Spinal cord (tissue), 10 donors: Measurements from ENCODE around the gene SHISA4. TPM values are rescaled to one million over a fixed set of nuclear protein-coding genes. Genes with fewer than 3 reads are reported as not detected.

ENCODE experiments used
- DNase-seq, 6 donors: peaks; one replicate each; pipeline versions ENCODE4 v3.0.0 to v3.0.0-alpha.2; 2013 to 2015; ENCODE audit warnings: low spot score in 6 of 6, low read depth in 4 of 6
- H3K27ac ChIP-seq: one replicate; pipeline ENCODE4 v1.5.1; 2013; ENCODE audit warnings: low read depth, low read length, control low read depth
- H3K27me3 ChIP-seq: one replicate; pipeline ENCODE4 v1.6.1; 2013; ENCODE audit warnings: low read length; ENCODE audit not compliant: control insufficient read depth, insufficient read depth
- H3K36me3 ChIP-seq: one replicate; pipeline ENCODE4 v1.6.1; 2013; ENCODE audit warnings: low read length; ENCODE audit not compliant: control insufficient read depth, insufficient read depth
- H3K4me1 ChIP-seq: one replicate; pipeline ENCODE4 v1.6.1; 2013; ENCODE audit warnings: low read length; ENCODE audit not compliant: control insufficient read depth, insufficient read depth
- H3K4me3 ChIP-seq: one replicate; pipeline ENCODE4 v1.5.1; 2013; ENCODE audit warnings: low read depth, low read length, control low read depth
- H3K9me3 ChIP-seq: one replicate; pipeline ENCODE4 v1.6.1; 2013; ENCODE audit warnings: low read length; ENCODE audit not compliant: control insufficient read depth, insufficient read depth
- WGBS: methylation state at CpG from one replicate; pipeline ENCODE4 v1.1.5; 2013; ENCODE audit warnings: missing lambda C conversion rate; ENCODE audit not compliant: insufficient coverage; 5-methylcytosine and 5-hydroxymethylcytosine counted together
- polyA plus RNA-seq, 2 donors: library from polyadenylated mRNA; unstranded; fragments of 120-200 nt; gene quantifications; one replicate each; pipeline ENCODE4 v1.2.1, GENCODE V29; 2013; ENCODE audit not compliant: insufficient read length in 2 of 2
- total RNA-seq, 2 donors: library from RNA; depleted of rRNA in 1 of 2; stranded (reverse); fragments of 120-200 nt in 1 of 2; fragments of >200 nt in 1 of 2; gene quantifications; one replicate each; pipeline versions ENCODE4 v1.2.3 to v1.2.4, GENCODE V29; 2013 to 2014
- donor health status: healthy.

SHISA4 gene
- total and polyA plus RNA-seq, 4 donors = 53.2 to 198 (median 128) TPM

- no peak for DNase-seq
- WGBS = 87% methylated on average over 3 of the region's 5 CpGs
- Histone ChIP-seq H3K36me3 (peaks cover 3% of the 10 kb centered on the region), H3K4me3 (no peak overlapping the region), H3K9me3 (no peaks in the 10 kb centered on the region), H3K4me1 (peaks cover 12% of the 10 kb centered on the region), H3K27ac (no peak overlapping the region), H3K27me3 (no peaks in the 10 kb centered on the region)
These were observed 14.4 kb downstream of the SHISA4 start for GRCh38 chr1:201903135-201903534.

GRCh38 chr1:201904579-201904978, 15.9 kb downstream of the SHISA4 start:
- no peaks in the 10 kb centered on the region for H3K27me3 ChIP-seq
- WGBS = 11% methylated on average over 3 of the region's 6 CpGs
- H3K36me3 ChIP-seq = peaks cover 2% of the 10 kb centered on the region
- no peak overlapping the region for H3K4me3 ChIP-seq
- DNase-seq = no peak
- H3K27ac ChIP-seq = no peak overlapping the region
- no peaks in the 10 kb centered on the region for H3K9me3 ChIP-seq
- peaks cover 12% of the 10 kb centered on the region for H3K4me1 ChIP-seq

GRCh38 chr1:201905234-201905890, 16.7 kb downstream of the SHISA4 start:
- WGBS = 90% methylated on average over 2 of the region's 6 CpGs

GRCh38 chr1:201906336-201906735, 17.6 kb downstream of the SHISA4 start:
- no peaks in the 10 kb centered on the region for H3K27me3 ChIP-seq
- H3K36me3 ChIP-seq = no peaks in the 10 kb centered on the region
- H3K4me1 ChIP-seq = peaks cover 8% of the 10 kb centered on the region
- H3K9me3 ChIP-seq = no peaks in the 10 kb centered on the region
- H3K27ac ChIP-seq = no peak overlapping the region
- DNase-seq = no peak
- H3K4me3 ChIP-seq = no peak overlapping the region
- WGBS = 76% methylated on average over 2 of the region's 3 CpGs

More at GRCh38 chr1:201905234-201905890, 16.7 kb downstream of the SHISA4 start:
- peaks cover 10% of the 10 kb centered on the region for H3K4me1 ChIP-seq
- no peak overlapping the region for H3K27ac ChIP-seq
- no peaks in the 10 kb centered on the region for H3K9me3 ChIP-seq
- no peak overlapping the region for H3K4me3 ChIP-seq
- no peaks in the 10 kb centered on the region for H3K36me3 ChIP-seq
- no peaks in the 10 kb centered on the region for H3K27me3 ChIP-seq
- DNase-seq = no peak

GRCh38 chr1:201907621-201908020, 18.9 kb downstream of the SHISA4 start:
- H3K27me3 ChIP-seq = no peaks in the 10 kb centered on the region
- DNase-seq = no peak
- no peaks in the 10 kb centered on the region for H3K36me3 ChIP-seq
- 85% methylated on average over 5 of the region's 6 CpGs for WGBS
- H3K27ac ChIP-seq = no peak overlapping the region
- H3K4me1 ChIP-seq = peaks cover 8% of the 10 kb centered on the region
- H3K9me3 ChIP-seq = no peaks in the 10 kb centered on the region
- no peak overlapping the region for H3K4me3 ChIP-seq

- Histone ChIP-seq H3K36me3 (no peaks in the 10 kb centered on the region), H3K4me1 (peaks cover 9% of the 10 kb centered on the region), H3K27ac (no peak overlapping the region), H3K4me3 (no peak overlapping the region), H3K9me3 (no peaks in the 10 kb centered on the region), H3K27me3 (no peaks in the 10 kb centered on the region)
- 42% methylated on average over 4 of the region's 4 CpGs for WGBS
- peak in 1 of 6 donors; percentile 10 for DNase-seq
These were observed 23.3 kb downstream of the SHISA4 start for GRCh38 chr1:201911826-201912571.

GRCh38 chr1:201912832-201913231, 24.1 kb downstream of the SHISA4 start:
- no peak for DNase-seq
- Histone ChIP-seq H3K27ac (no peak overlapping the region), H3K36me3 (no peaks in the 10 kb centered on the region), H3K9me3 (no peaks in the 10 kb centered on the region), H3K4me1 (peaks cover 12% of the 10 kb centered on the region), H3K27me3 (no peaks in the 10 kb centered on the region), H3K4me3 (no peak overlapping the region)
- WGBS = 88% methylated on average over 2 of the region's 5 CpGs

- H3K27me3 ChIP-seq = no peaks in the 10 kb centered on the region
- no peak overlapping the region for H3K4me3 ChIP-seq
- no peaks in the 10 kb centered on the region for H3K9me3 ChIP-seq
- H3K4me1 ChIP-seq = peaks cover 12% of the 10 kb centered on the region
- no peak for DNase-seq
- H3K36me3 ChIP-seq = no peaks in the 10 kb centered on the region
- no peak overlapping the region for H3K27ac ChIP-seq
- WGBS = 88% methylated on average over 13 of the region's 14 CpGs
These were observed 25.9 kb downstream of the SHISA4 start for GRCh38 chr1:201914456-201915235.

GRCh38 chr1:201916649-201917249, 28.1 kb downstream of the SHISA4 start:
- H3K27ac ChIP-seq = no peak overlapping the region
- H3K36me3 ChIP-seq = no peaks in the 10 kb centered on the region
- peaks cover 12% of the 10 kb centered on the region for H3K4me1 ChIP-seq
- H3K9me3 ChIP-seq = no peaks in the 10 kb centered on the region
- no peaks in the 10 kb centered on the region for H3K27me3 ChIP-seq
- DNase-seq = peak in 2 of 6 donors; percentile 37 to 72
- no peak overlapping the region for H3K4me3 ChIP-seq
- WGBS = 30% methylated on average over 8 of the region's 11 CpGs
